ENCODE data around the gene CDH4. TPM values are rescaled to one million over a fixed set of nuclear protein-coding genes. Genes with fewer than 3 reads are reported as not detected.

CDH4 gene
- total and polyA plus RNA-seq, 2 of the 13 experiments (the other 11 are each of a cell fraction or from before 2014, with no cell fraction given) = not detected

DNA sequence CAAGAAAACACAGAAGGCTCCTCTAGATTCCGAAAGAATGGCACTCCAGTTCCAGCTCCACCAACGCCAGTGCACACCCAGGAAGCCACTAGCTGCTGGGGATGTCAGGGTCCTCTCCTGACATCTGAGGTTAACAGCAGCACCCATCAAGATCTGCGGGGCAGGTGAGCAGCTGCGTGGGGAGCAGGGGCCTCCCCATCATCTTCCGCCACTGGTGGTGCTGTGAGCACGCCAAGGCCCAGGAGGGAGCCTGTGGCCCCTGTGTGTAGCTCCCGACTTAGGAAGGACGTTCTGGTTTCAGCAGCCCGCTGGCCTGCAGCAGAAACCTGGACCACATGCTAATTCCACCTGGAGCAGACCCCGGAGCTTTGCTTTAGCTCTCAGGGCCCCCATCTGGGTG, 427.4 kb downstream of the CDH4 start (continued):
- TF ChIP-seq, protein P1, sequence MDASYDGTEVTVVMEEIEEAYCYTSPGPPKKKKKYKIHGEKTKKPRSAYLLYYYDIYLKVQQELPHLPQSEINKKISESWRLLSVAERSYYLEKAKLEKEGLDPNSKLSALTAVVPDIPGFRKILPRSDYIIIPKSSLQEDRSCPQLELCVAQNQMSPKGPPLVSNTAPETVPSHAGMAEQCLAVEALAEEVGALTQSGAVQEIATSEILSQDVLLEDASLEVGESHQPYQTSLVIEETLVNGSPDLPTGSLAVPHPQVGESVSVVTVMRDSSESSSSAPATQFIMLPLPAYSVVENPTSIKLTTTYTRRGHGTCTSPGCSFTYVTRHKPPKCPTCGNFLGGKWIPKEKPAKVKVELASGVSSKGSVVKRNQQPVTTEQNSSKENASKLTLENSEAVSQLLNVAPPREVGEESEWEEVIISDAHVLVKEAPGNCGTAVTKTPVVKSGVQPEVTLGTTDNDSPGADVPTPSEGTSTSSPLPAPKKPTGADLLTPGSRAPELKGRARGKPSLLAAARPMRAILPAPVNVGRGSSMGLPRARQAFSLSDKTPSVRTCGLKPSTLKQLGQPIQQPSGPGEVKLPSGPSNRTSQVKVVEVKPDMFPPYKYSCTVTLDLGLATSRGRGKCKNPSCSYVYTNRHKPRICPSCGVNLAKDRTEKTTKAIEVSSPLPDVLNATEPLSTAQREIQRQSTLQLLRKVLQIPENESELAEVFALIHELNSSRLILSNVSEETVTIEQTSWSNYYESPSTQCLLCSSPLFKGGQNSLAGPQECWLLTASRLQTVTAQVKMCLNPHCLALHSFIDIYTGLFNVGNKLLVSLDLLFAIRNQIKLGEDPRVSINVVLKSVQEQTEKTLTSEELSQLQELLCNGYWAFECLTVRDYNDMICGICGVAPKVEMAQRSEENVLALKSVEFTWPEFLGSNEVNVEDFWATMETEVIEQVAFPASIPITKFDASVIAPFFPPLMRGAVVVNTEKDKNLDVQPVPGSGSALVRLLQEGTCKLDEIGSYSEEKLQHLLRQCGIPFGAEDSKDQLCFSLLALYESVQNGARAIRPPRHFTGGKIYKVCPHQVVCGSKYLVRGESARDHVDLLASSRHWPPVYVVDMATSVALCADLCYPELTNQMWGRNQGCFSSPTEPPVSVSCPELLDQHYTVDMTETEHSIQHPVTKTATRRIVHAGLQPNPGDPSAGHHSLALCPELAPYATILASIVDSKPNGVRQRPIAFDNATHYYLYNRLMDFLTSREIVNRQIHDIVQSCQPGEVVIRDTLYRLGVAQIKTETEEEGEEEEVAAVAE (CRISPR knock-in tag; IDR thresholded peaks at IDR 0.05; ENCODE audit: borderline replicate concordance) = no peak
- TF ChIP-seq HNRNPK (IDR thresholded peaks at IDR 0.05; ENCODE audit: low read depth, low read length, poor library complexity, severe bottlenecking) = no peak
- no peak for TF ChIP-seq JUNB (CRISPR knock-in tag; IDR thresholded peaks at IDR 0.05; ENCODE audit: borderline replicate concordance)
- no peak for TF ChIP-seq HHEX (CRISPR knock-in tag; IDR thresholded peaks at IDR 0.05)
- no peak for TF ChIP-seq MED13 (CRISPR knock-in tag; IDR thresholded peaks at IDR 0.05)

DNA sequence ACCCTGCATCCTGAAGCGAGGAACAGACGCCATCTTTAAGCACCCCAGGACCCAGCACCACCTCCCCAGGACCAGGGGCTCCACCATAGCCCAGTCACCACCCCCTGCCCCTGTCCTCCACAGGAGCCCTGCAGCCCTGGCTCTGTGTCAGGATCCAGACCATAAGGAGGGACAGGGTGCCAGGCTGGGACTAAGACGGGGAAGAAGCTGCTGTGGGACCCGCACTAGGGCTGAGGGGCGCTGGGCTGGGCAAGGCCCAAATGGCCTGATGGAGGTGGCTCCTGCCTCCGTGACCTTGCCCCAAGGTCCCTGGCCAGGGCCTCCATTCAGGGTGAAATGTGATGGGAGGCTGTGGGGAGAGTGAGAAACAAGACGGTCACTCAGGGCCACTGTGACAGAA, 428.0 kb downstream of the CDH4 start:
- Histone ChIP-seq H3K4me2 (ENCODE audit: low read depth, low read length) (no peak overlapping the region), H3K9me3 (ENCODE audit: low read length) (no peaks in the 10 kb centered on the region), H3K27ac (ENCODE audit: extremely low read length, insufficient read depth, low read length) (no peak overlapping the region), H3K36me3 (replicated peaks in 1 of 2; ENCODE audit: control insufficient read depth in 1 of 2, insufficient read depth in 2 of 2, low read length in 2 of 2) (no peaks in the 10 kb centered on the region), H3K79me2 (ENCODE audit: insufficient read depth, low read length) (no peaks in the 10 kb centered on the region), H3K4me3 (replicated peaks in 1 of 3; ENCODE audit: insufficient read depth in 1 of 3, low read depth in 2 of 3, low read length in 3 of 3) (no peak overlapping the region), H3K9ac (ENCODE audit: insufficient read depth, low read depth, low read length) (no peak overlapping the region), H3K27me3 (ENCODE audit: control insufficient read depth in 1 of 2, insufficient read depth in 2 of 2, low read length in 2 of 2) (peaks cover 15 to 70% of the 10 kb centered on the region in 2 experiments; a peak in 4 of 5 replicates), H4K20me1 (ENCODE audit: insufficient read depth, low read length) (no peaks in the 10 kb centered on the region; the same call in 1 of the 2 replicates), H3K4me1 (ENCODE audit: insufficient read depth, low read length) (no peaks in the 10 kb centered on the region), H2AFZ (ENCODE audit: low read length) (no peak overlapping the region)
- 1% methylated on average over 7 of the region's 7 CpGs for WGBS (ENCODE audit: low lambda C conversion rate)
- no peak for DNase-seq (ENCODE audit: low spot score)
- intact Hi-C loops (cut with micrococcal nuclease; ENCODE audit: unreplicated experiment) = no loop called here
- no peak for FAIRE-seq
- in situ Hi-C loops (cut with HindIII; ENCODE audit: extremely low pct_ligation_motif_present, low pct_unique_long_range_greater_than_20kb) = no loop called here
- no TSS peak for BruUV-seq (replicated peaks)
- ATAC-seq = no peak; the same call in 2 of the 3 replicates
- POLR2A ChIA-PET = no interaction called here
- CTCF ChIA-PET (ENCODE audit: low intra/inter-chr PET ratio, low total read pairs) = no interaction called here
- no peak for TF ChIP-seq SRF (IDR thresholded peaks at IDR 0.05; ENCODE audit: low read depth, low read length)
- TF ChIP-seq, protein P2, sequence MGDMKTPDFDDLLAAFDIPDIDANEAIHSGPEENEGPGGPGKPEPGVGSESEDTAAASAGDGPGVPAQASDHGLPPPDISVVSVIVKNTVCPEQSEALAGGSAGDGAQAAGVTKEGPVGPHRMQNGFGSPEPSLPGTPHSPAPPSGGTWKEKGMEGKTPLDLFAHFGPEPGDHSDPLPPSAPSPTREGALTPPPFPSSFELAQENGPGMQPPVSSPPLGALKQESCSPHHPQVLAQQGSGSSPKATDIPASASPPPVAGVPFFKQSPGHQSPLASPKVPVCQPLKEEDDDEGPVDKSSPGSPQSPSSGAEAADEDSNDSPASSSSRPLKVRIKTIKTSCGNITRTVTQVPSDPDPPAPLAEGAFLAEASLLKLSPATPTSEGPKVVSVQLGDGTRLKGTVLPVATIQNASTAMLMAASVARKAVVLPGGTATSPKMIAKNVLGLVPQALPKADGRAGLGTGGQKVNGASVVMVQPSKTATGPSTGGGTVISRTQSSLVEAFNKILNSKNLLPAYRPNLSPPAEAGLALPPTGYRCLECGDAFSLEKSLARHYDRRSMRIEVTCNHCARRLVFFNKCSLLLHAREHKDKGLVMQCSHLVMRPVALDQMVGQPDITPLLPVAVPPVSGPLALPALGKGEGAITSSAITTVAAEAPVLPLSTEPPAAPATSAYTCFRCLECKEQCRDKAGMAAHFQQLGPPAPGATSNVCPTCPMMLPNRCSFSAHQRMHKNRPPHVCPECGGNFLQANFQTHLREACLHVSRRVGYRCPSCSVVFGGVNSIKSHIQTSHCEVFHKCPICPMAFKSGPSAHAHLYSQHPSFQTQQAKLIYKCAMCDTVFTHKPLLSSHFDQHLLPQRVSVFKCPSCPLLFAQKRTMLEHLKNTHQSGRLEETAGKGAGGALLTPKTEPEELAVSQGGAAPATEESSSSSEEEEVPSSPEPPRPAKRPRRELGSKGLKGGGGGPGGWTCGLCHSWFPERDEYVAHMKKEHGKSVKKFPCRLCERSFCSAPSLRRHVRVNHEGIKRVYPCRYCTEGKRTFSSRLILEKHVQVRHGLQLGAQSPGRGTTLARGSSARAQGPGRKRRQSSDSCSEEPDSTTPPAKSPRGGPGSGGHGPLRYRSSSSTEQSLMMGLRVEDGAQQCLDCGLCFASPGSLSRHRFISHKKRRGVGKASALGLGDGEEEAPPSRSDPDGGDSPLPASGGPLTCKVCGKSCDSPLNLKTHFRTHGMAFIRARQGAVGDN (CRISPR knock-in tag; IDR thresholded peaks at IDR 0.05) = peak; percentile 7; the same call in 1 of the 2 replicates
- no peak for TF ChIP-seq FOXK2 (IDR thresholded peaks at IDR 0.05)
- TF ChIP-seq, protein P3, sequence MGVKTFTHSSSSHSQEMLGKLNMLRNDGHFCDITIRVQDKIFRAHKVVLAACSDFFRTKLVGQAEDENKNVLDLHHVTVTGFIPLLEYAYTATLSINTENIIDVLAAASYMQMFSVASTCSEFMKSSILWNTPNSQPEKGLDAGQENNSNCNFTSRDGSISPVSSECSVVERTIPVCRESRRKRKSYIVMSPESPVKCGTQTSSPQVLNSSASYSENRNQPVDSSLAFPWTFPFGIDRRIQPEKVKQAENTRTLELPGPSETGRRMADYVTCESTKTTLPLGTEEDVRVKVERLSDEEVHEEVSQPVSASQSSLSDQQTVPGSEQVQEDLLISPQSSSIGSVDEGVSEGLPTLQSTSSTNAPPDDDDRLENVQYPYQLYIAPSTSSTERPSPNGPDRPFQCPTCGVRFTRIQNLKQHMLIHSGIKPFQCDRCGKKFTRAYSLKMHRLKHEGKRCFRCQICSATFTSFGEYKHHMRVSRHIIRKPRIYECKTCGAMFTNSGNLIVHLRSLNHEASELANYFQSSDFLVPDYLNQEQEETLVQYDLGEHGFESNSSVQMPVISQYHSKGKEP (CRISPR knock-in tag; IDR thresholded peaks at IDR 0.05) = no peak
- TF ChIP-seq TP53 (CRISPR knock-in tag; conservative IDR thresholded peaks at IDR 0.05) = no peak

Data from HepG2 (cell line).